Measurements from ENCODE around the gene PIRT.

Gene PIRT

DNA sequence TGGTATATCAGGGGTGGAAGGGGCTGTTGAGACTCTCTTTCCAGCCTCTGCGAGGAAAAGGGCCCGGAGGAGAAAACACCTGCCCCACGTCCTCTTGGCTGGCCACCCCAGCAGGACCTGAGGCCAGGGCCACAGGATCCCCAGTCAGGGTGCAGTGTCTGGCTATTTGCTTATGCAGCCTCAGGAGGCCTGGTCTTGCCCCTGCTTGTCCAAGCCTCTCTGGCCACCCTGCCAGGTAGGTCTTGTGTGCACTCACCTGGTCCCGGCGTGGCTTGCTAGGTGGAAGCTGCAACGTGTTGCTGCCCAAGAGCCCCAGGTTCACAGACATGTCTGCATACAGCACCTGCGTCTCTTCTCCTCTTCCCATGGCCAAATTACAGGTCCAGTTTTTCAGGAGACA, 34.5 kb downstream of the PIRT start:
- no peak overlapping the region for H3K27ac Mint-ChIP-seq
- no peaks in the 10 kb centered on the region for H3K27me3 Mint-ChIP-seq
- no peaks in the 10 kb centered on the region for H3K4me1 Mint-ChIP-seq
- DNase-seq (no peak), ATAC-seq (no peak)
- no peak overlapping the region for H3K4me3 Mint-ChIP-seq
- no peaks in the 10 kb centered on the region for H3K9me3 Mint-ChIP-seq

DNA sequence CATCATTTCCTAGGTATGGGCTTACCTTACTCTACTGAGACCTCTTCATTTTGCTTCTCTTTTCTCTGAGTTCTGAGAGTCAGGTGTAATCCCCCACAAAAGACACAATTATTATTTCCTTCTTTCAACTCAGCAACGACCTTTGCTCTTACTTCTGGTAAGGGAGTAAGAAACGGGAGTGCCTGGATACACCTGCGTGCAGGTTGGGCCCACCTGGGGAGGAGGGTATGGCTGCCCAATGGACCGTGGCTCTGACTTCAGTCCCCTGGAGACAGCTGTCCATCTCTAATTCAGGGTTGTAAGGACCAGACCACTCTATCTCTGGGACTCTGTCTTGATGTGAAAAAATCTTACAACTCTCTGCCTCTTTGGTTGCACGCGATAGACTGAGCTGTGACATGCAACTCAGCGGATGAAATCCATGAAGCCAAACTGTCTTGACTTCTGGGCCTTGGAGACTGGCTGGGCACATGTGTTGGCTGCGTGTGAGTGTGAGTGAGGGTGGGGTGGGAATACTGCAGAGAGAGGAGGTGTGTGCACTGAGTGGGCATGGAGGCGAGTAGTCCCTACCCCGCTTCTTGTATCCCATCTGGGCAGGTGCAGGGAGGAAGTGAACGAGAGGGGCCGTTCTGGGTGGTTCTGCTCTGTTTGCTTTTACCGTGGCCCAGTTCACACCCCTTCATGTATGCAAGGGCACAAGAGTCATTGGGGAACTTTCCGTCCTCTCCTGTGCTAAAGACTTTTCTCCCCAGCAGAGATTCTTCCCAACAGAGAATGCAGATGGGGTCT, 35.2 kb downstream of the PIRT start:
- Mint-ChIP-seq H3K27me3 (no peaks in the 10 kb centered on the region), H3K4me3 (no peak overlapping the region), H3K9me3 (no peaks in the 10 kb centered on the region), H3K27ac (no peak overlapping the region), H3K4me1 (no peaks in the 10 kb centered on the region)
- ATAC-seq: no peak
- no peak for DNase-seq

DNA sequence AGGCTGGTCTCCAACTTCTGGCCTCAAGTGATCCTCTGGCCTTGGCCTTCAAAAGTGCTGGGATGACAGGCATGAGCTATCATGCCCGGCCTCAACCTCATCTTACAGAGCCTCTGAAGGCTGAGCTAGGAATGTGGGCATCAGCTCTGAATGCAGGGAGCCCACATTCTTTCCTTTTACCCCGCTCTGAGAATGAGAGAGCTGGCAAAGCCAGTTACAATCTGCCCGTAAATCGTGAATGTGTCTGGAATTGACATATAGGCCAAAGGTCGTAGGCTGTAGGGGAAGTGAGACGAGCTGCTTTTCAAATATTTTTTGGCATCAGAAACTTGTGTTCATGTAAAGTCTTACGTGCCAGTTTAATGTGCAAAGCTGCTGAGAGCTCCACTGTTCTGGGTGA, 38.5 kb downstream of the PIRT start:
- no peak overlapping the region for H3K27ac Mint-ChIP-seq
- no peak for DNase-seq
- no peak overlapping the region for H3K4me3 Mint-ChIP-seq
- no peaks in the 10 kb centered on the region for H3K27me3 Mint-ChIP-seq
- H3K4me1 Mint-ChIP-seq: no peaks in the 10 kb centered on the region
- no peaks in the 10 kb centered on the region for H3K9me3 Mint-ChIP-seq
- no peak for ATAC-seq

DNA sequence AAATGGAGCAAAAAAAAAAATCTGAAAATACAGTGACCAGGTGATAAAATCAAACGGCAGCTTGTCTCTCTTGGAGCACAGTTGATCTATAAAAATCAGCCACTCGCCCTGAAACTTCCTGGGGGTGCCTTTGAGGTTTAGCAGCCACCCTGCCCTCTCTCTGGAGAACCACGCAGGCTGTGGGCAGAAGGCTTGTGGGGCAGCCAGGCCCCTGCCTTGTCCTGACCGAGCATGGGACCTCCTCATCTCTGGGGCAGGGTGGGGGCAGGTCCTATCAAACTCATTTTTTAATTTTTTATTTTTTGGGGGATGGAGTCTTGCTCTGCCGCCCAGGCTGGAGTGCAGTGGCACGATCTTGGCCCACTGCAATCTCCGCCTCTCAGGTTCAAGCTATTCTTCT, 39.0 kb downstream of the PIRT start:
- no peak for ATAC-seq
- H3K27me3 Mint-ChIP-seq: no peaks in the 10 kb centered on the region
- no peaks in the 10 kb centered on the region for H3K4me1 Mint-ChIP-seq
- no peak overlapping the region for H3K27ac Mint-ChIP-seq
- no peaks in the 10 kb centered on the region for H3K9me3 Mint-ChIP-seq
- no peak overlapping the region for H3K4me3 Mint-ChIP-seq
- DNase-seq: no peak

DNA sequence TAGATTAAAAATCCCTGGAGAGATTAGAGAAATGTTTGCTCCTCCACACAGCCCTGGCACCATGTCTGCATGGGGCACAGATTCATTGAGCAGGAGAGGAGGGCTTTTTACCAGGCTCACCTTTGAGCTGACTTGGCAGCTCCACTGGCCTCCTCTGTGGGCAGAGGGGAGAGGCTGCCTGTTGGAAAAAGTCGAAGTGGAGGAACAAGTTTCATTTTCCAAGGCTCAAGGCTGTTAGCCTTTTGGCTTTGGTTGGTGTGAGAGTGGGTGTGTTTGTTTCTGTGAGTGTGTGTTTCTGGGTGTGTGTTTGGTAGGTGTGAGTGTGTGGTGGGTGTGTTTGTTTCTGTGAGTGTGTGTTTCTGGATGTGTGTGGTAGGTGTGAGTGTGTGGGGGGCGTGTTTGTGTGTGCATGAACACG, 39.5 kb downstream of the PIRT start:
- H3K4me3 Mint-ChIP-seq: no peak overlapping the region
- H3K9me3 Mint-ChIP-seq: no peaks in the 10 kb centered on the region
- ATAC-seq (no peak), DNase-seq (no peak)
- no peak overlapping the region for H3K27ac Mint-ChIP-seq
- H3K27me3 Mint-ChIP-seq: no peaks in the 10 kb centered on the region
- no peaks in the 10 kb centered on the region for H3K4me1 Mint-ChIP-seq

DNA sequence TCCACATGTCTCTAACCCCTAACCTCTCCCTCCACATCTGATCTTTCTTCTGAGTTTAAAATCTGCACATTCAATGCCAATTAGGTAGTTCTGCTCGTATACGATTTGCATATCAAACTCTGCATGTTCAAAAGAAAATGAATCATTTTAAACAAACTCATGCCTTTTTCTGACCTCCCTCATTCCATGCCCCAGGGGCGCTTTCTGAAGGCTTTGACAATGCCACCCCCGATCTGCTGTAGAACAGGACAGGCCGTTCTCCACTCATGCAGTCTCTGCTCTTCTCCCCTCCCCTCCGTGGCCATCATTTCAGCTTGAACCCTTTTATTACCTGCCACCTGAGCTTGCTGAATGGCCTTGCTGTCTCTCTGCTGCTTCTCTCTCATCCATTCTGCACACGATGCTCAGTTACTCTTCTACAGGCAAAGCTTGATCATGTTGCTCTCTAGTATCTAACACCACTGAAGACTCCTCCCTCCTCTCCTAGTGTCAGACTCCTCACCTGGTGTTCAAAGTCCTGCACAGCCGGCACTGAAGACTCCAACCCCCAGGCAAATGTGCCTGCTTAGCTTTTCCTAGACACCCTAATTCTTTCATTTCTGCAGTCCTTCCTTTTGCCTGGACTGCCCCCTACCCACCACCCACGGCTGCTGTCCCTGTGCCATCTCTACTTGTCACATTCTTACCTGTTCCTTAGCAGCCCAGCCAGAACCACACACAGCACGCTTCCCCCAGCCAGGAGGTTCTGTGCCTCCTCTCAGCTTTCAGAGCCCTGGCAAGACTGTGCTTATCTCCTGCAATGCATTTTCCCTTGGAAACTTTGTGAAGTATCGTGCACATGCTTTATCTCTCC, 40.2 kb downstream of the PIRT start:
- H3K4me3 Mint-ChIP-seq: no peak overlapping the region
- no peak for DNase-seq
- ATAC-seq: no peak
- no peaks in the 10 kb centered on the region for H3K4me1 Mint-ChIP-seq
- no peak overlapping the region for H3K27ac Mint-ChIP-seq
- no peaks in the 10 kb centered on the region for H3K27me3 Mint-ChIP-seq
- H3K9me3 Mint-ChIP-seq: no peaks in the 10 kb centered on the region

DNA sequence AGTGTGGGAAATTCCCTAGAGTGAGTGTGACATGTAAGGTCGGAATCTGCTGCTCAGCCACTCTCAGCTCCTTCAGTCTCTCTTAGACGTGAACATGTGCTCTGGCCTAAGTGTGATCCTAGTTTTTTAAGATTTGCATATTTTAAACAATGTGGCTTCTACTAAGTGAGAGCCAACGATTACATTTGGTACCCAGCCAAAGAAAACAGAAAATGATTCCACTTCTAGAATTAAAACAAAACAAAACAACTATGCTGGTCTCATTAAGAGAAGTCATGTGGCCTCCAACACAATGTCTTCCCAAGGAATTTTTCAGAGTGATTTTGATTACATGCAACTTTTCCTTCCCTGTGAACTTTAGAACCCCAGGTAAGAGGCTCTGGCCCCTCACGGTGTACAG, 44.1 kb downstream of the PIRT start:
- no peak for DNase-seq
- no peak for ATAC-seq
- H3K9me3 Mint-ChIP-seq: no peaks in the 10 kb centered on the region
- H3K27me3 Mint-ChIP-seq: no peaks in the 10 kb centered on the region
- H3K27ac Mint-ChIP-seq: no peak overlapping the region
- H3K4me3 Mint-ChIP-seq: no peak overlapping the region
- H3K4me1 Mint-ChIP-seq: peaks cover 7% of the 10 kb centered on the region

DNA sequence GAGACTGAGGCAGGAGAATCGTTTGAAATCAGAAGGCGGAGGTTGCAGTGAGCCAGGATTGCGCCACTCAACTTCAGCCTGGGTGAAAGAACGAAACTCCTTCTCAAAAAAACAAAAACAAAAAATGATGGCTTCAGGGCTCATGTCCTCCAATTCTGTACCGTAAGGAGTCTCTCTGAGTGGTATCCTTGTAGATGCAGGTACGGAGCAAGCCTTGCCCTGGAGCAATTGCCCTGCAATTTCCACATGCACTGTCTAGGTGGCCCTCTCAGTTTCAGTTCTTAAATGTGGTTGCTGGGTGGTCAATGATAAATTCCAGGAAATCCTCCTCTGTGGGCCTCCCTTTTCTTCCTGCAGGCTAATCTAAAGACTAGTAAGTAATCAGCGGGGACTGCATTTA, 44.6 kb downstream of the PIRT start:
- H3K4me3 Mint-ChIP-seq: no peak overlapping the region
- DNase-seq (no peak), ATAC-seq (no peak)
- no peaks in the 10 kb centered on the region for H3K9me3 Mint-ChIP-seq
- no peak overlapping the region for H3K27ac Mint-ChIP-seq
- H3K4me1 Mint-ChIP-seq: peaks cover 7% of the 10 kb centered on the region
- H3K27me3 Mint-ChIP-seq: no peaks in the 10 kb centered on the region

DNA sequence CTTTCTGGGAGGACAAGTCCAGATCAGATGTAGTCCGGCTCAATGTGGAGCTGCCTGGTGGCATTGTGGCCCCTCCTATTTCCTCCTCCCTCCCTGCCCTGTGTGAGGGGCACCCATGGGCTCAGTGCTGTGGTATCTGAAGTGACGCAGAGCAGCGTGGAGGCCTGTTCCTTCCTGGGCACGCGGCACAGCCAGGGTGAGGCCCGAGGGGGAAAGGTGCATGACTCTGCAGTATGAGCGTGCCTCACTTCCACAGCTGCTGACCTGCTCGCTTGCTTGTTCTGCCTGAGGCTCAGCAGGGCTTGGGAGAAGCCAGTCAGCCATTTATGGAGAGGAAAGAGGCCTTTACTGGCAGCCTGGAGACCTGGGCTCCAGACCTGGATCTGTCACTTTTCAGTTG, 45.7 kb downstream of the PIRT start:
- ATAC-seq (peak; percentile 91), DNase-seq (peak; percentile 9 to 35)
- no peak overlapping the region for H3K4me3 Mint-ChIP-seq
- no peaks in the 10 kb centered on the region for H3K27me3 Mint-ChIP-seq
- peaks cover 7% of the 10 kb centered on the region for H3K4me1 Mint-ChIP-seq
- H3K9me3 Mint-ChIP-seq: no peaks in the 10 kb centered on the region
- H3K27ac Mint-ChIP-seq: peak overlapping the region in 1 of 2 donors; percentile 35

DNA sequence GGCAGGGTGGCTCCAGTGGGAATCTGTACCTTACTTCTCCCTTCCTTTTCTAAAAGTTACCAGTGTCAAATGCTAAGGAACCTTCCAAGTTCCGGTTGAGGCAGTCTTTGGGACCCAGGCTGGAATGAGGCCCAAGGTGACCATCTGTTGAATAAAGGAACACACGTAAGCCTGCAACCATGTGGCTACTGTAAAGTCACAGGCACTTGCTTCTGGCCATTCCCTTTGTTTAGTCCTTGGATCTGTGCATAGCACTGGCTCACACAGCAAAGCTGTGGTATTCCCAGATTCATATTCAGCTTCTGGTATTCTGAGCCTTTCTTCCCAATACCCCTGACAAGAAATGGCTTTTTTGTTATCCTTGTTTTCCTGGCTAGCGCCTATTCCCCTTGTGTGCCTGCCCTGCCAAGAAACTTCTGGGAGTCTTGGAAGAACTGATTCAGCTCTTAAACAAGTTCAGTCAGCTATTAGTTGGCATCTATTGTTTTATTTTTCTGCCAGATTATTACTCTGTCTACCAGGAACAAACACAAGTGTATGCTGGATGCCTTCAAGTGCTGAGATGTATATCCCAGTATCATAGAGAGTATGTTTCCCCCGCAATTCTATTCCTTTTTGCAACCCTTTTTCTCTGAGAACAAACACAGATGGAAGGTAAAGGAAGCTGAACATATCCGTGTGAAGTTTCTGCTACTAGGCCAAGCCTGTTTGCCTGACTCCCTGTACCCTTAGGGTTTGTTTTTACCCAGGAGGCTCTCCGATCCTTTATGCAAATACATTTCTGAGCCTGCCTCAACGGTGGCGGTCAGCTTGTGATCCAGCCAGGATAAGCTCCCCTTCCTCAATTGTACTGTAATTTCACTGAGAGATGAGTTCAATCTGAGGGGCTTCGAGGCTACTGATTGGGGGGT, 47.1 kb downstream of the PIRT start:
- H3K9me3 Mint-ChIP-seq: no peaks in the 10 kb centered on the region
- no peak overlapping the region for H3K4me3 Mint-ChIP-seq
- H3K4me1 Mint-ChIP-seq: peaks cover 7% of the 10 kb centered on the region
- H3K27me3 Mint-ChIP-seq: no peaks in the 10 kb centered on the region
- peak overlapping the region in 1 of 2 donors; percentile 69 for H3K27ac Mint-ChIP-seq
- DNase-seq (no peak), ATAC-seq (no peak)

DNA sequence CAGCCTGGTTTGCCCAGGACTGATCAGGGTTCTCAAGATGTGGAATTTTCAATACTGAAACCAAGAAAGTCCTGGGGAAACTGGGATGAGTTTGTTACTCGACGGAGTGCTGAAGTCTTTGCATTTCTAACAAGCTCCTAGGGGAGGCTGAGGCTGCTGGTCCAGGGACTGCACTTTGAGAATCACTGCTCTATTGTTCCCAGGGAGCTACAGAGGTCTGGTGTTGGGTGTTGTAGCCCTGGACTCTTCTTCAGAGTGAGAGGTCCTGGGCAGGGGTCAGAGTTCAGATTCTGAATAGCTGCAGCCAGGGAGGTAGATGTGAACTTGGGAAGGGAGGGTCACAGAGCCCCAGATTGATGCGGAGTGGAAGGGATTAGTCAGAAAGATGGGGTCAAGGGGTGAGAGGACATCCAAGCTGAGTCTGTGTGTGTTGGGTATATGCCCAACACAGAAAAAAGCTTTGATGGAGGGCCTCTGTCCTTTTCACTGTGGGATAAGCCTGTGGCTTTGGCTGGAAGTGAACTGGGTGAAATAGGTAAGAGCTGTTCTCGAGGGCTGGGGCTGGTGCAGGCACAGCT, 48.1 kb downstream of the PIRT start:
- no peaks in the 10 kb centered on the region for H3K9me3 Mint-ChIP-seq
- no peak overlapping the region for H3K27ac Mint-ChIP-seq
- no peak for ATAC-seq
- no peak overlapping the region for H3K4me3 Mint-ChIP-seq
- DNase-seq: no peak
- H3K27me3 Mint-ChIP-seq: no peaks in the 10 kb centered on the region
- peaks cover 7% of the 10 kb centered on the region for H3K4me1 Mint-ChIP-seq

DNA sequence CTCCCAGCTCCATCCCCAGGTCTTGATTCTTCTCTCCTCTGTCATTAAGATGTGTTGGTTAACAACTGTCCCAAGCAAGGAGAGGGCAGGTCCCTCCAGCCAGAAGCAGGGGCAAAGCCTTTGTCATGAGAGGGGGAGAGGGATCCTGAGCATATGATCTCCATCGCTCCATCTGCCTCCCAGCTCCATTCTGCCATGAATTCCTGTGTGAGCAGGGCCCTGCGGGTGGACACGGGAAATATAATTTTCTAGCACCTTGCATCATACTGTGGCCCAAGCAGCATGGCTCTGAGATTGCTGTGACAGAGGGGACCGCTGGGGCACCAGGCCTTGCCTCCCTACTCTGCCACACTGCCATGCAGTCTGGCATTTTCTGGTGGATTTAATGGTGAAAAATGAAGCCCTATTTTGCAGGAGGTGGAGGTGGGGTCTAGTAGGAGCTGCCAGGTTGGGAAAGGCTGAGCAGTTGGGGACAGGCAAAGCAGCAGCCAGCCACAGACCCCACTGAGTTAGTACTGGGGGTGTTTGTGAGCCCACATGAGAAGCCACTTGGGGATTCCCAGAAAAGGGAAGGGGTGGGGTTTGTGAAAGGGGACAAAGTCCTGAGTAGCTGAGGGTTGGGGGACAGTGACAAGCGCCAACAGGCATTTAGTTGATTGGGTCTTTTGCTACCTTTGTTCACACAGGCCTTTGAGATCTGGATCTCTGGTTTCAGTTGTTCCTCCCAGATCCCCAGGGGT, 50.4 kb downstream of the PIRT start:
- peaks cover 7% of the 10 kb centered on the region for H3K4me1 Mint-ChIP-seq
- H3K27me3 Mint-ChIP-seq: no peaks in the 10 kb centered on the region
- no peak overlapping the region for H3K4me3 Mint-ChIP-seq
- H3K27ac Mint-ChIP-seq: no peak overlapping the region
- H3K9me3 Mint-ChIP-seq: peaks cover 12 to 15% of the 10 kb centered on the region in 2 donors
- DNase-seq (no peak), ATAC-seq (no peak)

DNA sequence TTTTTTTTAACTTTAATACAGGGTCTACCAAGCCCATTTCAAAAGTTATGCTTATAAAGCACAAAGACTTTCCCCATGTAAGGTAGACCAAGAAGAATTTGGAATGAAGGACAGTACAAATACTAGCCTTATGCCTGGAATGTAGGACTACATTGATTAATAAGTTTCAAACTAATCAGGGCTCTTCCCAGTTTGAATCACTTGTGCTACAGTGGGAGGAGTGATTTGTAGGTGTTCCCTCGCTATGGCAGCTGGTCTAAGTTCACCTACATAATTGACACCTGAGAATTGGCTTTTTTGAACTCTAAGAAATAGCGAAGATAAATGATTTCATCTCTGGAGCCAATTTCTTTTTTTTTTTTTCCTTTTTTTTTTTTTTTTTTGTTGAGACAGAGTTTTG, 52.6 kb downstream of the PIRT start:
- Mint-ChIP-seq H3K4me1 (no peaks in the 10 kb centered on the region), H3K27me3 (no peaks in the 10 kb centered on the region), H3K27ac (no peak overlapping the region), H3K9me3 (peaks cover 12 to 15% of the 10 kb centered on the region in 2 donors), H3K4me3 (no peak overlapping the region)
- ATAC-seq: no peak
- DNase-seq: no peak

DNA sequence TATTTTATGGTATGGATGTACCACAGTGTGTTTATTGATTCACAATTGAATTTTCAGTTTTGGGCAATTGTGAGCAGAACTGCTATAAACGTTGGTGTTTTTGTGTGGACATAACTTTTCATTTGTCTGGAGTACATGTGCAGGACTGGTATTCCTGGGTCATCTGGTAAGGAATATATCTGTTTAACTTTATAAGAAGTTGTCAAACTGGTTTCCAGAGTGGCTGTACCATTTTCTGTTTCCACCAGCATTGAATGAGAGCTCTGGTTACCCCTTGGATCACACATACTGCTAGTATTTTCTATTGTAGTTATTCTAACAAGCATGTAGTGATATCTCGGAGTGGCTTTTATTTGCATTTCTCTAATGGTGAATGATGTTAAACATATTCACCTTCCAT, 58.3 kb downstream of the PIRT start:
- no peak overlapping the region for H3K4me3 Mint-ChIP-seq
- H3K4me1 Mint-ChIP-seq: no peaks in the 10 kb centered on the region
- no peak overlapping the region for H3K27ac Mint-ChIP-seq
- DNase-seq: no peak
- no peak for ATAC-seq
- peaks cover 15 to 20% of the 10 kb centered on the region in 2 donors for H3K9me3 Mint-ChIP-seq
- H3K27me3 Mint-ChIP-seq: no peaks in the 10 kb centered on the region

DNA sequence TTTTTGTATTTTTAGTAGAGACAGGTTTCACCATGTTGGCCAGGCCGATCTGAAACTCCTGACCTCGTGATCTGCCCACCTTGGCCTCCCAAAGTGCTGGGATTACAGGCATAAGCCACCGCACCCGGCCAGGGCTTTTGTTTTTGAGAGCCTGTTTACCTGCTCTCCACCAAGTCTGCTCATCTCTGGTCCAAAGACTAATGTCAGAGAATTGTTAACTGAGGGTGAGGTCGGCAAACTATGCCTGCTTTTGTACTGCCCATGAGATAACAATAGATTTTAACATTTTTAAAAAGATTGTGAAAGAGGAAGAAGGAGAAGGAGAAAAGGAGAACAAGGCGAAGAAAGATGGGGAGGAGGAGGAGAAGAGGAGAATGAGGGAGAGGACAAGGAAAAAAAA, 60.0 kb downstream of the PIRT start:
- peaks cover 3 to 12% of the 10 kb centered on the region in 2 donors for H3K9me3 Mint-ChIP-seq
- H3K27me3 Mint-ChIP-seq: no peaks in the 10 kb centered on the region
- no peak overlapping the region for H3K27ac Mint-ChIP-seq
- no peaks in the 10 kb centered on the region for H3K4me1 Mint-ChIP-seq
- no peak for ATAC-seq
- no peak overlapping the region for H3K4me3 Mint-ChIP-seq
- DNase-seq: no peak

Measured in stimulated activated naive CD8-positive, alpha-beta T cell treated with anti-CD3 and anti-CD28 coated beads, Interleukin-15, amount 100 ng/mL, for 72 hours (primary cell).